Gastrocnemius medialis (tissue), 4 donors: Measurements from ENCODE around the gene PGAM5. TPM values are rescaled to one million over a fixed set of nuclear protein-coding genes. Genes with fewer than 3 reads are reported as not detected.

ENCODE experiments used
- ATAC-seq, 2 donors: fragments of 150-250 bp; one replicate each; pipeline ENCODE4 v1.9.1; 2016
- DNase-seq, 2 donors: peaks; one replicate each; pipeline ENCODE4 v3.0.0-alpha.2; 2019
- H3K27ac ChIP-seq, 4 donors: fragments of 200-600 bp; sonication (generic); 1 replicate in 1 of 4; 2 replicates in 3 of 4; pipeline ENCODE4 v1.5.1; 2016 to 2018; ENCODE audit warnings: mild to moderate bottlenecking in 2 of 4, moderate library complexity in 1 of 4
- H3K27me3 ChIP-seq, 3 donors: fragments of 200-600 bp; sonication (generic) in 2 of 3; 1 replicate in 1 of 3; 2 replicates in 2 of 3; pipeline versions ENCODE4 v1.5.1 to v1.6.0; 2016 to 2019; ENCODE audit warnings: mild to moderate bottlenecking in 1 of 3, moderate library complexity in 1 of 3
- H3K36me3 ChIP-seq, 2 donors: fragments of 200-600 bp; sonication (generic) in 1 of 2; one replicate each; pipeline ENCODE4 v1.5.1; 2017 to 2018
- H3K4me1 ChIP-seq, 2 donors: fragments of 200-600 bp; sonication (generic) in 1 of 2; one replicate each; pipeline ENCODE4 v1.5.1; 2016 to 2017; ENCODE audit warnings: mild to moderate bottlenecking in 2 of 2
- H3K4me3 ChIP-seq, 4 donors: fragments of 200-600 bp; sonication (generic) in 3 of 4; 1 replicate in 1 of 4; 2 replicates in 3 of 4; pipeline ENCODE4 v1.5.1; 2016 to 2019; ENCODE audit warnings: mild to moderate bottlenecking in 2 of 4
- H3K9me3 ChIP-seq, 3 donors: fragments of 200-600 bp; sonication (generic) in 2 of 3; 1 replicate in 1 of 3; 2 replicates in 2 of 3; pipeline ENCODE4 v1.5.1; 2016 to 2019
- CTCF ChIP-seq, 5 experiments: fragments of 450-650 bp in 3 of 5; fragments of 200-600 bp in 2 of 5; sonication (generic) in 2 of 5; IDR thresholded peaks in 4 of 5; conservative IDR thresholded peaks in 1 of 5; 1 replicate in 4 of 5; 2 replicates in 1 of 5; pipeline ENCODE4 v1.5.1; 2016 to 2019; ENCODE audit warnings: antibody characterized with exemption in 5 of 5, mild to moderate bottlenecking in 3 of 5, moderate library complexity in 3 of 5
- POLR2A ChIP-seq, 2 donors: fragments of 450-650 bp; IDR thresholded peaks; one replicate each; pipeline ENCODE4 v1.6.1; 2017; ENCODE audit warnings: antibody characterized with exemption in 2 of 2, mild to moderate bottlenecking in 2 of 2, moderate library complexity in 2 of 2
- in situ Hi-C, 4 donors: fragments of 200-750 bp; cut with MboI; loops; one replicate each; pipeline versions ENCODE4 v1.15.0 to v1.8.0; 2017; ENCODE audit warnings: low sequenced_read_pairs in 4 of 4
- intact Hi-C: fragments of 100-400 bp; cut with DNase I; formaldehyde crosslinking; loops from one replicate; pipeline ENCODE4 v1.15.1; 2023; ENCODE audit warnings: low total_unique reads
- total RNA-seq, 4 donors: library from RNA; depleted of rRNA; stranded (reverse); fragments of >200 nt; gene quantifications; one replicate each; pipeline versions ENCODE4 v1.1.0 to v1.2.3, GENCODE V29; 2016

PGAM5 gene
- total RNA-seq, 4 donors from 2014 or later: 36.6 to 75.1 (median 62.8) TPM

GRCh38 chr12:132761921-132762583, 51.4 kb downstream of the PGAM5 start:
- Histone ChIP-seq H3K27ac (peak overlapping the region; percentile 94 to 100 (median 99)), H3K4me3 (peak overlapping the region; percentile 81 to 98 (median 89)), H3K27me3 (no peaks in the 10 kb centered on the region), H3K36me3 (peaks cover 0 to 3% of the 10 kb centered on the region in 2 donors), H3K9me3 (no peaks in the 10 kb centered on the region), H3K4me1 (peaks cover 29 to 35% of the 10 kb centered on the region in 2 donors)
- TF ChIP-seq POLR2A (IDR thresholded peaks at IDR 0.05) (peak; percentile 66 to 68), CTCF (IDR thresholded peaks at IDR 0.05 in 4 of 5, conservative IDR thresholded peaks at IDR 0.05 in 1 of 5) (peak in 3 of 5 experiments; percentile 22 to 44 (median 38))
- in situ Hi-C loops (no loop called here), intact Hi-C loops (loop anchor here (2.0 to 5.0 kb wide), 4 partner anchors 50 to 369 kb away; partner anchors contain the start of genes GOLGA3, PGAM5, POLE and PXMP2)
- DNase-seq (peak; percentile 71 to 79), ATAC-seq (peak; percentile 87 to 90)

DNA sequence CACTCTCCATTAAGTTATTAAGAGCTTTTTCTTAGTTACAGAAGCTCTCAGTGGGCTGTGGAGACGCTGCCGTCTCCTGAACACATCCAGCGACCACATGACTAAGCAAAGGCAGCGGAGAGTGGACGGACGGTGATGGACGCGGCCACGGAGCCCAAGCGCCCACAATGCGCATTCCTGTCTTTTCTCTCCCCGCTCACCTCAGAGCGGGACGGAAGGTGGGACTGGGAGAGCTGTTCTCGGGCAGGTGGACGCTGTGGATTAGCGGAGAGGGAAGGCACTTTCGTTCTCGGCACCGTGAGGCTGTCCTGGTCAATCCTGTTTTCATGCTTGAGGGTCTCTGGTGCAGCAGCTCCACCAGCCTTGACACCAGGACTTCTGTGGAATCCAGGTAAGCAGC, 53.6 kb downstream of the PGAM5 start:
- H3K36me3 ChIP-seq: no peaks in the 10 kb centered on the region
- no peak for ATAC-seq

GRCh38 chr12:132765361-132765760, 54.7 kb downstream of the PGAM5 start:
- DNase-seq (no peak), ATAC-seq (no peak)
- no peaks in the 10 kb centered on the region for H3K36me3 ChIP-seq
- intact Hi-C loops (no loop called here), in situ Hi-C loops (no loop called here)
- no peak overlapping the region for H3K4me3 ChIP-seq
- no peaks in the 10 kb centered on the region for H3K27me3 ChIP-seq
- no peaks in the 10 kb centered on the region for H3K9me3 ChIP-seq
- no peak overlapping the region for H3K27ac ChIP-seq
- H3K4me1 ChIP-seq: peaks cover 23 to 30% of the 10 kb centered on the region in 2 donors
- no peak for TF ChIP-seq CTCF (IDR thresholded peaks at IDR 0.05 in 4 of 5, conservative IDR thresholded peaks at IDR 0.05 in 1 of 5)
- no peak for TF ChIP-seq POLR2A (IDR thresholded peaks at IDR 0.05)

More for the DNA sequence above, 53.6 kb downstream of the PGAM5 start:
- DNase-seq: no peak
- intact Hi-C loops: loop anchor here (5.0 kb wide), 2 partner anchors 52 to 77 kb away; partner anchors contain the start of genes PGAM5, POLE and PXMP2
- TF ChIP-seq CTCF (IDR thresholded peaks at IDR 0.05 in 4 of 5, conservative IDR thresholded peaks at IDR 0.05 in 1 of 5) (no peak), POLR2A (IDR thresholded peaks at IDR 0.05) (no peak)
- Histone ChIP-seq H3K27ac (no peak overlapping the region), H3K4me3 (no peak overlapping the region), H3K27me3 (no peaks in the 10 kb centered on the region), H3K4me1 (peaks cover 32 to 39% of the 10 kb centered on the region in 2 donors), H3K9me3 (no peaks in the 10 kb centered on the region)
- in situ Hi-C loops: no loop called here

GRCh38 chr12:132766380-132767085, 55.9 kb downstream of the PGAM5 start:
- Histone ChIP-seq H3K9me3 (no peaks in the 10 kb centered on the region), H3K4me3 (peak overlapping the region in 2 of 4 donors; percentile 15 to 27), H3K27me3 (no peaks in the 10 kb centered on the region), H3K36me3 (peaks cover 0 to 6% of the 10 kb centered on the region in 2 donors), H3K4me1 (peaks cover 18 to 21% of the 10 kb centered on the region in 2 donors), H3K27ac (peak overlapping the region; percentile 53 to 80 (median 69))
- ATAC-seq (peak; percentile 23 to 32), DNase-seq (peak; percentile 60 to 68)
- in situ Hi-C loops: no loop called here
- no peak for TF ChIP-seq POLR2A (IDR thresholded peaks at IDR 0.05)
- no peak for TF ChIP-seq CTCF (IDR thresholded peaks at IDR 0.05 in 4 of 5, conservative IDR thresholded peaks at IDR 0.05 in 1 of 5)
- intact Hi-C loops: loop anchor here (1.0 kb wide), 1 partner anchor 314 kb away; the partner anchor contains the start of gene ZNF140
